Endothelial cell (in vitro differentiated cells): ENCODE measurements around the gene EHBP1. TPM values are rescaled to one million over a fixed set of nuclear protein-coding genes. Genes with fewer than 3 reads are reported as not detected.

ENCODE experiments used
- DNase-seq: peaks from one replicate; pipeline ENCODE4 v3.0.0; 2021; ENCODE audit warnings: low spot score
- H3K27ac Mint-ChIP-seq: one replicate; pipeline ENCODE4 v1.8.0; 2021; ENCODE audit warnings: mixed read lengths, inconsistent platforms; ENCODE audit not compliant: unreplicated experiment
- H3K27me3 Mint-ChIP-seq: one replicate; pipeline ENCODE4 v1.8.0; 2021; ENCODE audit warnings: mild to moderate bottlenecking, moderate library complexity, mixed read lengths, inconsistent platforms; ENCODE audit not compliant: unreplicated experiment
- H3K36me3 Mint-ChIP-seq: one replicate; pipeline ENCODE4 v1.8.0; 2021; ENCODE audit warnings: mild to moderate bottlenecking, low read depth, mixed read lengths, inconsistent platforms; ENCODE audit not compliant: unreplicated experiment
- H3K4me1 Mint-ChIP-seq: one replicate; pipeline ENCODE4 v1.8.0; 2021; ENCODE audit warnings: mild to moderate bottlenecking, mixed read lengths, inconsistent platforms; ENCODE audit not compliant: unreplicated experiment
- H3K4me3 Mint-ChIP-seq: one replicate; pipeline ENCODE4 v1.8.0; 2021; ENCODE audit warnings: mild to moderate bottlenecking, mixed read lengths, inconsistent platforms; ENCODE audit not compliant: unreplicated experiment
- H3K9me3 Mint-ChIP-seq: one replicate; pipeline ENCODE4 v1.8.0; 2021; ENCODE audit warnings: mixed read lengths, inconsistent platforms; ENCODE audit not compliant: unreplicated experiment
- CTCF ChIP-seq: fragments of 200-600 bp; sonication (generic); IDR thresholded peaks from one replicate; pipeline ENCODE4 v1.5.0; 2021; ENCODE audit warnings: antibody characterized with exemption; ENCODE audit not compliant: unreplicated experiment
- total RNA-seq: library from RNA; stranded (reverse); fragmentation: NEBNext Ultra II Directional; extraction: Animal tissue kit (Norgen Biotek cat#: 25700); gene quantifications from one replicate; pipeline ENCODE4 v1.2.1, GENCODE V29; 2021; ENCODE audit not compliant: unreplicated experiment

EHBP1 gene
- total RNA-seq, 1 donor from 2014 or later = 54.4 TPM

DNA sequence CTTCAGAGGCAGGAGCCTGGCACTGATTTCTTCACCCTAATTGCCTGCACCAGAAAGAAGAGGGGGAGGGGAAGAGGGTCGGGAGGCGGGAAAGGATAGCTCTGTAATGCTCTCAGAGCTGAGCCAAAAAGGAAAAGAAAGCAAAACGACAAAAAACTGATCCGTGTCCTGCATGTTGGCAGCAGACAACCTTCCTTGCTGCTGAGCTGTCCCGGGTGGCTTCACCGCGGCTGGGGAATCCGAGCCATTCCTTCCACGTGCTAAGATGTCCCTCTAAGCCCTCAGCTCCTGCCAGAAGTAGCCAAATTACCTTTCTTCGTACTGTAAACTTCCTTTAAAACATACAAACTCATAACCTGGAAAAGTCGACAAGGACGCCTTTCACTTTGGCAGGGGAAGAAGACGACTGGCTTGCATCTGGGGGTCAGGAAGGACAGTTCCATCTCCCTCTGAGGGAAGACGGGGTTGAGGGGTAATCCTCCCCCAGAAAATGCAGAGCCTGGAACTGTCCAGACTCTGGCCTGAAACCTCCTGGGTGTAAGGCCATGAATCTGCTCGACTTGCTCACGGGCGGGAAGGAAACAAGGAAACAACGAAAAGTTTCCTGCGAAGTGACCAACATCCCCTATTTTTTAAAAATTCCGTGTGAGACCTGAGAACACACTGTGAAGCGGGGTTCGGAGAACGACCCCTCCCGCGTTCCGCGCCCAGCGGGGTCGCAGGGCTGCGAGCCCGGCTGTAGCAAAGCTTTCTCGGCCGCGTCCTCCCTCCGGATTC is 352.8 kb downstream of the EHBP1 start:
- Mint-ChIP-seq H3K27ac (no peak overlapping the region), H3K9me3 (no peaks in the 10 kb centered on the region), H3K4me1 (peaks cover 42% of the 10 kb centered on the region), H3K36me3 (peaks cover 17% of the 10 kb centered on the region), H3K4me3 (peak overlapping the region; percentile 74), H3K27me3 (peaks cover 47% of the 10 kb centered on the region)
- no peak for TF ChIP-seq CTCF
- peak; percentile 30 for DNase-seq

DNA sequence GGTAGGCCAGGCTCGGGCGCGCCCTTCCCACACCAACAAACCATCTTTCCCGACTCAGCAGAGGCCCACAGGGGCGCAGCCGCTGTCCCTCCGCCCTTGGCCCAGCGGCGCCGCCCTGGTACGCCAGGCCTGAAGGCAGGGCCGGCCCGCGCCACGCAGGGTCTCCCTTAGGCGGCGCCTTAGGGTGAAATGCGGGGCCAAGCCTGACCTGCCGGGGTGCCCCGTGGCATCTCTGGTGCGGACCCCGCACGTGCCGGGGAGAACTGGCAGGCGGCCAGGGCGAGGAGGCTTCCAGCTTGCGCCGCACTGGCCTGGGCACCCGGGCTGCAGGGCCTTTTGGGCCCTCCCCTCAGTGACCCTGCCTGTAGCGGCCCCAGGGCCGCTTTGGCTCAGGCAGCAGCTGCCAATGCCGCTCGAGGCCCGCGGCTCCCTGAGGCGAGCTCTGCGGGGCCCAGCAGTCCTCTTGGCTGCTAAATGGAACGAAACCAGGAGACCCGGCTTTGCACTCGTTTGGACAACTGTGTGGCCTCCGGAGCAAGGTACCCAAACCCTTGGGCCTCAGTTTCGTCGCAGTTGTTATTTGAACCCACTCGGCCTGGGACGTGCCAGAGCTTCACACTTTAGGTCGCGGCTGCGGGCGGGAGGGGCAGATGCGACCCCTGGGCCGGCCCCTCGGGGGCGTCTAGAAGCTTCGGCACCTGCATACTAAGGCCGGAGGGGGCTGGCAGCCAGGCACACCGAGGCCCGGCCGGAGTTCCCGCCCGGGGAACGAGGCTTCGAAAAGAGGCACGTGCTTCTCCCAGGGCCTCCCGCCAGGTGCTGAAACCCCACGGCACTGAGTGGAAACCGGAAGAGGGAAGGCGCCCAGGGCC is 353.6 kb downstream of the EHBP1 start:
- Mint-ChIP-seq H3K27ac (no peak overlapping the region), H3K4me1 (peaks cover 38% of the 10 kb centered on the region), H3K9me3 (no peaks in the 10 kb centered on the region), H3K4me3 (peak overlapping the region; percentile 74), H3K27me3 (peaks cover 43% of the 10 kb centered on the region), H3K36me3 (peaks cover 17% of the 10 kb centered on the region)
- no peak for TF ChIP-seq CTCF
- peak; percentile 49 for DNase-seq

DNA sequence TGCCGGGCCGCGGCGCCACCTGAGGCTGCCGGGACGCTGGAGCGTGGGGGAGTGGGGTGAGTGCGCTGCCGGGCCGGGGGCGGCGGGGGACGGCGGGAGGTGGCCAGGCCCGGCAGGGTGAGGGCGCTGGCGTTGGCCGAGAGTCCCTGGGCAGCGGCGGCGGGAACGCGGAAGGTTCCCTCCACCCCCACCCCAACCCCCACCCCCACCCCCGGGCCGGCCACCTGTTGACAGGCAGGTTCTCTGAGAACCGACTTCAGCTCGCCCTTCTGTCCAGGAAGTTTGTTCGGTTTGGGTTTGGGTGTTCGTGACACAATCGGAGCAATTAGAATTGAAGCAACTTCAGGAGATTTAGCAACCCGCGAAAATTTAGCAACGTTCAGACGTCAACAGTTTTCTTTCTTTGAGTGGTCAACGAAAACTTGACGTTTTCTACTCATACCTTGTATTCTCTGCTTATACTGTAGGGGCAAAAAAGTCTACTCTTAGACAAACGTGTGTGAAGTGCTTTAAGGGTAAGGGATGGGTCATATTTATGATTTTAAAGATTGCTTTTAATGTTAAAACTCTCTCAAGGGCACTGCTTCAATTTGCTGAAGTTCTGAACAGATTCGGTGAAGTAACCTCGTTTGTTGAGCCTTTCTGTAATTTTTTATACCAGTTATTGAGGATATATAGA is 354.4 kb downstream of the EHBP1 start:
- no peak for TF ChIP-seq CTCF
- peaks cover 32% of the 10 kb centered on the region for H3K4me1 Mint-ChIP-seq
- peaks cover 35% of the 10 kb centered on the region for H3K27me3 Mint-ChIP-seq
- DNase-seq = no peak
- no peaks in the 10 kb centered on the region for H3K9me3 Mint-ChIP-seq
- peaks cover 17% of the 10 kb centered on the region for H3K36me3 Mint-ChIP-seq
- peak overlapping the region; percentile 56 for H3K4me3 Mint-ChIP-seq
- peak overlapping the region; percentile 55 for H3K27ac Mint-ChIP-seq

GRCh38 chr2:63060472-63060991 is 355.0 kb downstream of the EHBP1 start:
- peak overlapping the region; percentile 56 for H3K4me3 Mint-ChIP-seq
- peaks cover 32% of the 10 kb centered on the region for H3K27me3 Mint-ChIP-seq

More at GRCh38 chr2:63060472-63060991, 355.0 kb downstream of the EHBP1 start:
- H3K9me3 Mint-ChIP-seq = no peaks in the 10 kb centered on the region
- no peak overlapping the region for H3K27ac Mint-ChIP-seq
- no peak for DNase-seq
- peaks cover 17% of the 10 kb centered on the region for H3K36me3 Mint-ChIP-seq
- peaks cover 31% of the 10 kb centered on the region for H3K4me1 Mint-ChIP-seq
- no peak for TF ChIP-seq CTCF
